Bladder microvascular endothelial cell (primary cell): ENCODE data around the gene CTXN1. TPM values are rescaled to one million over a fixed set of nuclear protein-coding genes. Genes with fewer than 3 reads are reported as not detected.

Experiments
- total RNA-seq: library from RNA; depleted of rRNA; stranded (reverse); fragments of >200 nt; gene quantifications from 2 replicates; pipeline ENCODE4 v1.2.3, GENCODE V29; 2014

The CTXN1 gene
- total RNA-seq = 2.3 and 4.4 TPM in 2 replicates

DNA sequence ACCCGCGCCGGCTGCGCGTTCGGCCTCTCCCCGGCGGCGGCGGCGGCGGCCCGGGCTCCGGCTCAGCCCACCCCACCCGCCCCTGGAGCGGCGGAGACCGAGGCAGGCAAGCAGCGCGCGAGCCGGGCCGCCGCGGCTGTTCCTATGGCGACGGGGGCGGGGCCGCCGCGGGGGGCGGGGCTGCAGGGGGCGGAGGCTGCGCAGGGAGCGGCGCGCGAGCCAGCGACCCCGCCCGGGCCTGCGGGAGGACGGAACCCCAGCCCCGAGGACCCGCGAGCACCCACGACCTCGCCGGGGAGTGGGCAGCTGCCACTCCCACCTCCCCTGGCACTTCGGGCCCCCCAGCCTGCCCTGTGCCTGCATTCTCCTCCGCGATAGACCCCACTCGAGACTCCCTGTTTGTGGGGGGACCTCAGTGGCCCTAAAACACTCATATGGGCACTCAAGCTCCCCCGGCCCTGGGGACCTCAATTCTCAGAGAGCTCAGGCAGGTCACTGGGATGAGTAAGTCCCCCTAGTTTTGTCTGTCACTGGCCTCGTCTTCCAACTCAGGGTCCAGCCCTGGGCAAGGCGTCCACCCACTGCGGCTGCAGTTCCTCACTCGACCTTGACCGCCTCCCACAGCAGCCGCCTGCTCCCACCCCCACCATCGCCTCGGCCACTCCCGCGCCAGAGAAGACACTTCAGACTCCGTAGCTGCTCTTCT is at the start of gene CTXN1:
Gene CTXN1 (minus strand): TSS at position 115 of the 706 bp plus-strand sequence. CDS start 597 bp downstream, outside the sequence.

DNA sequence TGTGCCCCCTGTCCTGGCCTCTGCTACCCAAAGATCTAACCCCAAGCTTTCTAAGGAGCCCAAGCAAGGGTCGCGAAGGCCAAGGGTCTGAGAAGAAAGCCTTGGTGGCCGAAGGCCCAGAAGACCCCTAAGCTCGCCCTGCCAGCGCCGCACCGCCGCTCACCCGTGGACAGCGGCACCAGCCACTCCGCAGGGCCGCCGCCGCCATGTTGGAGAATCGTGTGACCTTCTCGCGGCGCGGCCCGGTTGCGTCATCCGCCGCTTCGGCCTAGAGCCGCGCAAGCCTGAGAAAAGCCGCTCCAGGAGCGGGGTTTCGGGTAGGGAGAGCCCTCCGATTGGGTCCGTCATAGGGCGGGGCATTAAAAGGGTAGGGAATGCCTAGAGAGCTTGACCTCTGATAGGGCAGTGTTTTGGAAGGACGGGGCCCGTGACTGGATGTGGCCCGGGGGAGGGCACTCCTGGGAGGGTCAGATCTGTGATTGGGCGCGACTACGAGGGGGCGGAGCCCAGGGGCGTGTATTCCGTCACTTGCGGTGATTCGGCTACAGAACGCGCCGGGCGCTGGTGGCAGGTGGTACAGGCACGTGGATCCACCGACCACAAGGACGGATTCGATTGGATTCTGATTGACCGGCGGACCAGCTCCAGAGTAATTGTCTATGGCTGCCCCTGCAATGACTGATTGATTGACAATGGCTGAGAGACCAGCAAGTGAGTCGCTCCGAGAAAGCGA is 17.7 kb upstream of the CTXN1 start, which contains the start of gene TIMM44:
Gene TIMM44 (minus strand): TSS at position 223 of the 733 bp plus-strand sequence. CDS start 15 bp downstream, at position 208.

DNA sequence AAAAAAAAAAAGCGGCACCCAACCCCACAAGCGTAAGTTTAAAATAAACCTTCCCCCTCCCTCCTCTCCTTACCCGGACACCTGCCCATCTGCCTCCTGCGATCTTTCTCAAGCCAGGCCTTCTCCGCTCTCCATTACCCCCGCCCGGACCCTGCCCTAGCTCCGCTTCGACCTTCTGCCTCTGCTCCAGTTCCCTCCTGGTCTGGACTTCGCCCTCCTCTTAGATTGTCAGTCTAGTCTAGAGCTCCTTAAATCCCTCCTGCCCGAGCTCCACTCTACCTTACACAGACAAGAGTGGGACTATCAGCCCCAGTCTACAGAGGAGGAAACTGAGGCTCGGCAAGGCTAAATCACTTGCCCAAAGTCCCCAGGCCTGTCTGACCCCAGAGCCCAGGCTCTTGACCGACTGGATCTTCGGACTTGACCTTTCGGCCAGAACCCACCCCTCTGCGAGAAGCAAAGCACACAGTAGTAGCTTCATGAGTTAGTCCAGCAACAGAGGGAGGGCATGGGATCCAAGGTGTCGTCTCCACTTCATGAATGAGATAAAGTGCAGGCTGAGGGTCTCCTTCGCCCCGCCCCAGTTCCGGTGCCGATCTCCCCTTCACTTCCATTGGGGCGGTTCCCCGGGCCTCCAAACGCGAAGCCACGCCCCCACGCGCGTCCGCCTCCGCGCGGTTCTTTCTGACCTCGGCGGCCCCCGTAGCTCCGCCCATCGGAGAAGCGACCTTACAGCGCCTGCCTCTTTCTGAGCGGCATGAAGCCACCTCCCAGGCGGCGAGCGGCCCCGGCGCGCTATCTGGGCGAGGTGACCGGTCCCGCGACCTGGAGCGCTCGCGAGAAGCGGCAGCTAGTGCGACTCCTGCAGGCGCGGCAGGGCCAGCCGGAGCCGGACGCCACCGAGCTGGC is 6.1 kb downstream of the CTXN1 start, which contains the start of gene SNAPC2:
Gene SNAPC2 (plus strand): TSS at position 729 of the 909 bp plus-strand sequence. CDS start 29 bp downstream, at position 758.

DNA sequence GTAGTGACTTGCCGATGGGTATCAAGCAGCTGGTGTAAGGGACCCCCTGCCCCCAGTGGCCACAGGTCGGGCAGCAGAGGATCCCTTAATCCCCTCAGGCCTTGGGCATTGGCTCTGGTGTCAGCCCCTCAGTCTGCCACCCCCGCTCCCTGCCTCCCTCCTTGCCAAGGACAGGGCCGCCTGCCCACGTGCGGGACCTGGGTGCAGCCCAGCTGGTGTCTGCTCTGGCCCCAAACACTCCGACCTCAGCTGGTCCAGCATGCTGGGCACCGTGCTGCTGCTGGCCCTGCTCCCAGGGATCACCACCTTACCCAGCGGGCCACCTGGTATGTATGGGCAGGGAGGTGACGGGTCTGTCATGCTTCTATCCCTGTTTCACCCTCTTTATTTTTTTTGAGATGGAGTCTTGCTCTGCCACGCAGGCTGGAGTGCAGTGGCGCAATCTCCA is 11.3 kb downstream of the CTXN1 start, which contains the start of gene TGFBR3L:
Gene TGFBR3L (plus strand): TSS at position 233 of the 448 bp plus-strand sequence.

DNA sequence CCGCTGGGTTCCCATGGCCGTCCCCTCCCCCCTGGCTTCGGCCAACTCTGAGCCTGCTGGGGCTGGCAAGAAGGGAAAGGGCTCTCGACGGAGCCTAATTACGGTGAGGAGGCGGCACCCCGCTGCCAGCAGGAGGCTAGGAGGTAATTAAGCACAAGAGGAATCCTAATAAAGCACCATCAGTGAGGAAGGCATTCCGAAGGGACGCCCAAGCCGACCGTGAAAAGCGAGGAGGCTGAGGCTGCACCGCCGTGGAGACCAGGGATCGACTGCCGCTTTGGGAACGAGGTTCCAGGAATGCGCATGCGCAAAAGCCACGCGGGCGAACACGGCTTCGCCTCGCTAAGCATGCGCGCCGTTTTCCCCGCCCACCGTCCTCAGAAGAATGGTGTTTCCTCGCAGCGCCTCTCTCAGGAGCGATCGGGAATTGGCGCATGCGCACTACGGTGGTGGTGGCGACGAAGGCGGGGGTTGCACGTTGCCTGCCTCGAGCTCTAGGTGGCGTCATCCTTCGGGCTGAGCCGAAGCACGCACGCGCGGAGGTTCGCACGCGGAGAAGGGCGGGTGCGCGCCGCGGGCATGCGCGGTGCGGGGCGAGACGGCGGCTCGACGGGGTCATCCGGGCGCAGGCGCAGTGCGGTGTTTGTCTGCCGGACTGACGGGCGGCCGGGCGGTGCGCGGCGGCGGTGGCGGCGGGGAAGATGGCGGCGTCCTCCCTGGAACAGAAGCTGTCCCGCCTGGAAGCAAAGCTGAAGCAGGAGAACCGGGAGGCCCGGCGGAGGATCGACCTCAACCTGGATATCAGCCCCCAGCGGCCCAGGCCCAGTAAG is 22.5 kb downstream of the CTXN1 start, which contains the start of gene MAP2K7:
Gene MAP2K7 (plus strand): TSS at position 634 of the 830 bp plus-strand sequence. CDS start 68 bp downstream, at position 702.

DNA sequence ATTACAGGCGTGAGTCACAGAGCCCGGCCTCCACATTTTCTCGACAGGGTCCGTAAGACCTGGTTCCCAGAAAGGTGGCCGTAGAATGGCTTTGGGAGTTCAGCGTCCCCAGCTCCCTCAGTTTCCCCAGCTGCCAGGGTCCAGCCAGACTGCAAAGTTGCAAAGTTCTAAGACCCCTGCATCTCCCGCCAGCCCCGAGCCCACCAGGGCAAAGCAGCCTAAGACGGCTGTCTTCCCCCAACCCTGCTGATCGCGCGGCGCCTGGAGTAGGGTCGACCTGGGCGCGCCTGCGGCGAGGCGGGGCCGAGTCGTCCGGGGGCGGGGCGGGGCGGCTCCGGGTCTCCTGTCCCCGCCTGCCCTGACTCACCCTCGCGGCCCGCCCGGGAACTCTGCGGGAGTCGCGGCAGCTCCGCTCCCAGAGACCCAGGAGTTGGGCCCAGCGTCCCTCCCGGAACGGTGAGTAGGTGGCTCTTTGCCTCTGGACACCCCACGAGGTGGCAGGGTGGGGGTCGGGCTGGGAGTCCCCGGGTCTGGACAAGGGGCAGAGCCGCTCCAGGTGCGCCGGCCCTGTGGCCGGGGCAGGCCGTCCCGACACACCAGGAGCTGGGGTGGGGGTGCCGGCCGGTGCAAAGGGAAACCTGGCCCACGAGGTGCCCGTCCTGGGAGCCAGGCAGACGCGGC is 37.6 kb downstream of the CTXN1 start, which contains the start of gene LRRC8E:
Gene LRRC8E (plus strand): TSS at position 366 of the 681 bp plus-strand sequence. CDS start 7,094 bp downstream, outside the sequence.

Other genes with a start within 250 kb of the CTXN1 start
- gene MCEMP1, start 249.0 kb downstream of the CTXN1 start, total RNA-seq = not detected in 2 replicates
- 52.0 and 117 TPM in 2 replicates for gene TRAPPC5, start 245.3 kb downstream of the CTXN1 start, total RNA-seq
- gene FCER2, start 224.0 kb downstream of the CTXN1 start, total RNA-seq = not detected in 2 replicates
- gene CLEC4G, start 194.0 kb downstream of the CTXN1 start, total RNA-seq = not detected in 2 replicates
- gene CD209, start 178.6 kb downstream of the CTXN1 start, total RNA-seq = not detected in 2 replicates
- 0.44 TPM in 1 of 2 replicates, not detected in the other for gene CLEC4M, start 162.9 kb downstream of the CTXN1 start, total RNA-seq
- gene EVI5L, start 95.9 kb downstream of the CTXN1 start, total RNA-seq = 11.0 and 16.7 TPM in 2 replicates
- gene PRR36, start 51.7 kb downstream of the CTXN1 start, total RNA-seq = 0.13 TPM in 1 of 2 replicates, not detected in the other
- gene LRRC8E, start 37.6 kb downstream of the CTXN1 start, total RNA-seq = 0.32 and 1.1 TPM in 2 replicates
- 8.1 and 12.8 TPM in 2 replicates for gene MAP2K7, start 22.3 kb downstream of the CTXN1 start, total RNA-seq
- gene TGFBR3L, start 11.3 kb downstream of the CTXN1 start, total RNA-seq = 0.38 TPM in 1 of 2 replicates, not detected in the other
- gene SNAPC2, start 5.8 kb downstream of the CTXN1 start, total RNA-seq = 8.4 and 13.0 TPM in 2 replicates
- 36.1 and 48.9 TPM in 2 replicates for gene TIMM44, start 17.5 kb upstream of the CTXN1 start, total RNA-seq
- 15.5 and 81.9 TPM in 2 replicates for gene ELAVL1, start 79.5 kb upstream of the CTXN1 start, total RNA-seq
- gene CCL25, start 126.6 kb upstream of the CTXN1 start, total RNA-seq = not detected in 2 replicates
- gene FBN3, start 223.5 kb upstream of the CTXN1 start, total RNA-seq = under 0.01 TPM in 2 replicates